GM13976 (cell line): ENCODE measurements around the gene FAM107B.

Experiments used
- DNase-seq: peaks from one replicate; pipeline ENCODE4 v3.0.0; 2012; ENCODE audit warnings: low spot score
- in situ Hi-C: fragments of 300-500 bp; cut with MboI; formaldehyde crosslinking; loops from one replicate; pipeline ENCODE4 v1.12.0; 2022; ENCODE audit warnings: low sequenced_read_pairs, mixed read lengths, inconsistent platforms; ENCODE audit not compliant: unreplicated experiment
- TF ChIP-seq, protein P1 (sequence below): IDR thresholded peaks from 2 replicates; pipeline ENCODE4 v1.5.1; 2012; ENCODE audit warnings: borderline replicate concordance, mild to moderate bottlenecking; ENCODE audit not compliant: insufficient read depth; ENCODE audit errors: extremely low read depth, missing control alignments, control extremely low read depth

The FAM107B gene

DNA sequence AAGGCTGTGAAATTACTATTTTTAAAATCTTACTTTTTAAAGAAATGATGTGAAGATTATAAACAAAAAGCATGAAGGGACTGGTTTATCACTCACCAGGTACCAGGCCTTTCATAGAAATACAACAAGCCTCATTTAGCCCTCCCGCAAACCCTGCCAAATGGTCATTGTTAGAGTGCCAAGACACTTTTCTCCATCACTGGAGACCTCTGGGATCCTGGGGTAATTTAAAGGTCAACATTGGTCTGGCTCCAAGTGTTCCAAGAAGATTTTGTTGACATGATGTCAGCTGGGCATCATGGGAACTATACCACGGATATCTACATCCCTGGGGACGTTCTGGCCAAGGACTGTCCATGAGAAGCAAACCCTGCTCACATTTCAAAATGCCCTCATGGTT is 306.0 kb downstream of the FAM107B start:
- no peak for DNase-seq
- TF ChIP-seq, protein P1, sequence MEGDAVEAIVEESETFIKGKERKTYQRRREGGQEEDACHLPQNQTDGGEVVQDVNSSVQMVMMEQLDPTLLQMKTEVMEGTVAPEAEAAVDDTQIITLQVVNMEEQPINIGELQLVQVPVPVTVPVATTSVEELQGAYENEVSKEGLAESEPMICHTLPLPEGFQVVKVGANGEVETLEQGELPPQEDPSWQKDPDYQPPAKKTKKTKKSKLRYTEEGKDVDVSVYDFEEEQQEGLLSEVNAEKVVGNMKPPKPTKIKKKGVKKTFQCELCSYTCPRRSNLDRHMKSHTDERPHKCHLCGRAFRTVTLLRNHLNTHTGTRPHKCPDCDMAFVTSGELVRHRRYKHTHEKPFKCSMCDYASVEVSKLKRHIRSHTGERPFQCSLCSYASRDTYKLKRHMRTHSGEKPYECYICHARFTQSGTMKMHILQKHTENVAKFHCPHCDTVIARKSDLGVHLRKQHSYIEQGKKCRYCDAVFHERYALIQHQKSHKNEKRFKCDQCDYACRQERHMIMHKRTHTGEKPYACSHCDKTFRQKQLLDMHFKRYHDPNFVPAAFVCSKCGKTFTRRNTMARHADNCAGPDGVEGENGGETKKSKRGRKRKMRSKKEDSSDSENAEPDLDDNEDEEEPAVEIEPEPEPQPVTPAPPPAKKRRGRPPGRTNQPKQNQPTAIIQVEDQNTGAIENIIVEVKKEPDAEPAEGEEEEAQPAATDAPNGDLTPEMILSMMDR: no peak
- in situ Hi-C loops: no loop called here
